GM23338 (cell line): ENCODE measurements around the gene CR2.

Experiments
- EZH2 ChIP-seq: fragments of 200-600 bp; sonication (generic); IDR thresholded peaks from one replicate; pipeline ENCODE4 v1.8.0; 2017; ENCODE audit warnings: antibody characterized with exemption, mild to moderate bottlenecking, low read depth; ENCODE audit not compliant: unreplicated experiment
- POLR2AphosphoS5 ChIP-seq: IDR thresholded peaks from 2 replicates; pipeline ENCODE4 v1.6.1; 2016; ENCODE audit warnings: antibody characterized with exemption, low read depth
- TF ChIP-seq, protein P1 (sequence below), 2 experiments: fragments of 200-600 bp in 1 of 2; sonication (generic) in 1 of 2; conservative IDR thresholded peaks; 2 replicates each; pipeline versions ENCODE4 v1.5.1 to v1.6.1; 2016 to 2017; ENCODE audit warnings: antibody characterized with exemption in 2 of 2, low read depth in 2 of 2, mild to moderate bottlenecking in 2 of 2, moderate library complexity in 1 of 2
- TF ChIP-seq, protein P2 (sequence below): IDR thresholded peaks from one replicate; pipeline ENCODE4 v1.6.1; 2018; ENCODE audit warnings: antibody characterized with exemption; ENCODE audit not compliant: unreplicated experiment

DNA sequence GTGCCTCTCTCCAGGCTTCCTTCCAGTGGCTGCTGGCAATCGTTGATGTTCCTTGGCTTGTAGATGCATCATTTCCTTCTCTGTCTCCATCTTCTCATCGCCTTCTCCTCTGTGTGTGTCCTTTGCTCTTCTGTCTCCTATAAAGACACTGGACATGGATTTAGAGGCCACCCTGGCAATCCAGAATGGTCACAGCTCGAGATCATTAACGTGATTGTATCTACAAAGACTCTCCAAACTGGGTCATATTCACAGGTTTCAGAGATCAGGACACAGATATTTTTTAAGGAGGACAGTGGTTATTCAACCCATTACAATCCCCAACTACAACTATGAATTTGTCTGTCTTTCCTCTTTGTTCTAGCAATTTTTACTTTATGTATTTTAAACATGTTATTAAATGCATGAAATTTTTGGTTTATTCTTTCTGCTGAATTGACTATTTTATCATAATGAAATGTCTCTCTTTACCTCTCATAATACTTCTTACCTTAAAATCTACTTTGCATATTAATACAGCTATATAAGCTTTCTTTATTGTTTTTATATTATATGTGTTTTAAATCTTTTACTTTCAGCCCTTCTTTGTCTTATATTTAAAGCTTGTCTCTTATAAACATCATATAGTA lies 64.6 kb downstream of the CR2 start:
- TF ChIP-seq EZH2 (no peak), POLR2AphosphoS5 (no peak)
- TF ChIP-seq, protein P1, sequence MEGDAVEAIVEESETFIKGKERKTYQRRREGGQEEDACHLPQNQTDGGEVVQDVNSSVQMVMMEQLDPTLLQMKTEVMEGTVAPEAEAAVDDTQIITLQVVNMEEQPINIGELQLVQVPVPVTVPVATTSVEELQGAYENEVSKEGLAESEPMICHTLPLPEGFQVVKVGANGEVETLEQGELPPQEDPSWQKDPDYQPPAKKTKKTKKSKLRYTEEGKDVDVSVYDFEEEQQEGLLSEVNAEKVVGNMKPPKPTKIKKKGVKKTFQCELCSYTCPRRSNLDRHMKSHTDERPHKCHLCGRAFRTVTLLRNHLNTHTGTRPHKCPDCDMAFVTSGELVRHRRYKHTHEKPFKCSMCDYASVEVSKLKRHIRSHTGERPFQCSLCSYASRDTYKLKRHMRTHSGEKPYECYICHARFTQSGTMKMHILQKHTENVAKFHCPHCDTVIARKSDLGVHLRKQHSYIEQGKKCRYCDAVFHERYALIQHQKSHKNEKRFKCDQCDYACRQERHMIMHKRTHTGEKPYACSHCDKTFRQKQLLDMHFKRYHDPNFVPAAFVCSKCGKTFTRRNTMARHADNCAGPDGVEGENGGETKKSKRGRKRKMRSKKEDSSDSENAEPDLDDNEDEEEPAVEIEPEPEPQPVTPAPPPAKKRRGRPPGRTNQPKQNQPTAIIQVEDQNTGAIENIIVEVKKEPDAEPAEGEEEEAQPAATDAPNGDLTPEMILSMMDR (conservative IDR thresholded peaks at IDR 0.05; ENCODE audit: low read depth in 2 of 2) = no peak
- TF ChIP-seq, protein P2, sequence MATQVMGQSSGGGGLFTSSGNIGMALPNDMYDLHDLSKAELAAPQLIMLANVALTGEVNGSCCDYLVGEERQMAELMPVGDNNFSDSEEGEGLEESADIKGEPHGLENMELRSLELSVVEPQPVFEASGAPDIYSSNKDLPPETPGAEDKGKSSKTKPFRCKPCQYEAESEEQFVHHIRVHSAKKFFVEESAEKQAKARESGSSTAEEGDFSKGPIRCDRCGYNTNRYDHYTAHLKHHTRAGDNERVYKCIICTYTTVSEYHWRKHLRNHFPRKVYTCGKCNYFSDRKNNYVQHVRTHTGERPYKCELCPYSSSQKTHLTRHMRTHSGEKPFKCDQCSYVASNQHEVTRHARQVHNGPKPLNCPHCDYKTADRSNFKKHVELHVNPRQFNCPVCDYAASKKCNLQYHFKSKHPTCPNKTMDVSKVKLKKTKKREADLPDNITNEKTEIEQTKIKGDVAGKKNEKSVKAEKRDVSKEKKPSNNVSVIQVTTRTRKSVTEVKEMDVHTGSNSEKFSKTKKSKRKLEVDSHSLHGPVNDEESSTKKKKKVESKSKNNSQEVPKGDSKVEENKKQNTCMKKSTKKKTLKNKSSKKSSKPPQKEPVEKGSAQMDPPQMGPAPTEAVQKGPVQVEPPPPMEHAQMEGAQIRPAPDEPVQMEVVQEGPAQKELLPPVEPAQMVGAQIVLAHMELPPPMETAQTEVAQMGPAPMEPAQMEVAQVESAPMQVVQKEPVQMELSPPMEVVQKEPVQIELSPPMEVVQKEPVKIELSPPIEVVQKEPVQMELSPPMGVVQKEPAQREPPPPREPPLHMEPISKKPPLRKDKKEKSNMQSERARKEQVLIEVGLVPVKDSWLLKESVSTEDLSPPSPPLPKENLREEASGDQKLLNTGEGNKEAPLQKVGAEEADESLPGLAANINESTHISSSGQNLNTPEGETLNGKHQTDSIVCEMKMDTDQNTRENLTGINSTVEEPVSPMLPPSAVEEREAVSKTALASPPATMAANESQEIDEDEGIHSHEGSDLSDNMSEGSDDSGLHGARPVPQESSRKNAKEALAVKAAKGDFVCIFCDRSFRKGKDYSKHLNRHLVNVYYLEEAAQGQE = no peak
